ENCODE results near the gene ST3GAL5. TPM values are rescaled to one million over a fixed set of nuclear protein-coding genes. Genes with fewer than 3 reads are reported as not detected.

The ST3GAL5 gene
- polyA plus RNA-seq, 1 experiment: 16.0 TPM

- Histone ChIP-seq H3K36me3 (ENCODE audit: control insufficient read depth, insufficient read depth, low read length) (no peaks in the 10 kb centered on the region), H3K27me3 (ENCODE audit: control insufficient read depth, insufficient read depth, low read length) (no peaks in the 10 kb centered on the region), H3K4me3 (ENCODE audit: low read depth, low read length) (no peak overlapping the region)
- DNase-seq (ENCODE audit: low read depth): peak; percentile 39
- TF ChIP-seq CTCF (IDR thresholded peaks at IDR 0.05; ENCODE audit: insufficient read depth, low read depth, low read length): no peak
- ChIA-PET POLR2A (no interaction called here), CTCF (interaction anchor here (1.0 to 1.5 kb wide), 4 partner anchors 15 to 163 kb away, joined by 3 to 5 read pairs (median 3); partner anchors contain the start of gene ST3GAL5)
Measured at GRCh38 chr2:85915606-85916303, 27.0 kb upstream of the ST3GAL5 start.

DNA sequence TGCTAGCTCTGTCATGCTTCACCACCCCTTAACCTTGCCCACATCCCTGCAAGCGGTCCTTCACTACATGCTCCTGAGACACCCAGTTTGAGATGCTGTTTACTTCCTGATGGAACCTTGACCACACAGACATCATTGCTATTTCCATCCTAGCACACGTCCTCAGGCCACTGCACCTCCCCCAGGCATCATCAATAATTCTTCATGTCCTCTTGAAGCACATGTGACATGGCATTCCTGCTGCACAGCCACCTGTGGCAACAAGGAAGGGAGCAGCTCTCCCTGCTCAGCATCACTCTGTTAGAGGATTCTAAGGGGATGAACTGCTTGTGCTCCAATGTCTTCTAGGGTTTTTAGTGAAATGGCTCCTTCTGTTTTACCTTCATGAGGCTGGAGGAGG lies 26.1 kb upstream of the ST3GAL5 start:
- no peak for DNase-seq (ENCODE audit: low read depth)
- POLR2A ChIA-PET: no interaction called here
- H3K27me3 ChIP-seq (ENCODE audit: control insufficient read depth, insufficient read depth, low read length): no peaks in the 10 kb centered on the region
- H3K36me3 ChIP-seq (ENCODE audit: control insufficient read depth, insufficient read depth, low read length): no peaks in the 10 kb centered on the region
- H3K4me3 ChIP-seq (ENCODE audit: low read depth, low read length): no peak overlapping the region
- TF ChIP-seq CTCF (IDR thresholded peaks at IDR 0.05; ENCODE audit: insufficient read depth, low read depth, low read length): no peak
- CTCF ChIA-PET: interaction anchor here (1.1 to 1.2 kb wide), 2 partner anchors 14 to 102 kb away, joined by 3 read pairs; no protein-coding TSS in a partner anchor

DNA sequence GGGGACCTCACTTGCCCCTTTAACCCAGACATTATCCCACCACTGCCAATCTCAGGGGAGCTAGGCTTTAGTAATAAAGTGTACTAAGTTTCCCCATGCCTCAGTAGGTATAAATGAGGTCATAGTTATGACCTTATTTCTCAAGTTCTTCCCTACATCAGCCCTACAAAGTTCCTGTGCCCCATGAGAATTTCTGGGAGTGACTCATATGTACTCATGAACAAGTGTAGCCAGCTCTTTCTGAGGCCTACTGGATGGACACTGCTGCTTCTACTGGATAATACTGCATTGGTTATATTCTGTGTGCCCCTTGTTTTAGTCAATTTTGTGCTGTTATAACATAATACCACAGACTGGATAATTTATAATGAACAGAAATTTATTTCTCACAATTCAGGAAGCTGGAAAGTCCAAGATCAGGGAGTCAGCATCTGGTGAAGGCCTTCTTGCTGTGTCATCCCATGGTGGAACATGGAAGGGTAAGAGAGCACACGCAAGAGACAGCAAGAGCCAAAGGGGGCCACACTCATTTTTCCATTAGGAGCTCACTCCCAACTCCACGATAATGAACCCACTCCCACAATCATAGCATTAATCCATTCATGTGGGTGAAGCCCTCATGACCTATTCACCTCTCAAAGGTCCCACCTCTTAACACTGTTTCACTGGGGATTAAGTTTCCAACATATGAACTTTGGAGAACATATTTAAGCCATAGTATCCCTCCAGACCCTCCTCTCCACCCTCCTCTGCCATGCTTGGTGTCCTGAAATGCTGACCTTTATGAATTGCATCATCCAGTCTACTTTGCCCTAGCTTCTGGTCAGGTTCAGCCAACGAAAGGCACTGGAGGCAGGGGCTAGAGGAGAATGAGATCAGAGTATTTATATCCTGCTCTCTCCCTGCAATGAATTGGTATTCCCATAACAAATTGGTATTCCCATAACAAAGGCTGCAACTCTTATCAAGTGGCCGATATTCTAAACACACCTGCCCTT lies 25.4 kb upstream of the ST3GAL5 start:
- POLR2A ChIA-PET: no interaction called here
- TF ChIP-seq CTCF (IDR thresholded peaks at IDR 0.05; ENCODE audit: insufficient read depth, low read depth, low read length): no peak
- Histone ChIP-seq H3K36me3 (ENCODE audit: control insufficient read depth, insufficient read depth, low read length) (no peaks in the 10 kb centered on the region), H3K27me3 (ENCODE audit: control insufficient read depth, insufficient read depth, low read length) (no peaks in the 10 kb centered on the region), H3K4me3 (ENCODE audit: low read depth, low read length) (no peak overlapping the region)
- CTCF ChIA-PET: interaction anchor here (1.2 kb wide), 1 partner anchor 103 kb away, joined by 3 read pairs; no protein-coding TSS in a partner anchor
- DNase-seq (ENCODE audit: low read depth): no peak

DNA sequence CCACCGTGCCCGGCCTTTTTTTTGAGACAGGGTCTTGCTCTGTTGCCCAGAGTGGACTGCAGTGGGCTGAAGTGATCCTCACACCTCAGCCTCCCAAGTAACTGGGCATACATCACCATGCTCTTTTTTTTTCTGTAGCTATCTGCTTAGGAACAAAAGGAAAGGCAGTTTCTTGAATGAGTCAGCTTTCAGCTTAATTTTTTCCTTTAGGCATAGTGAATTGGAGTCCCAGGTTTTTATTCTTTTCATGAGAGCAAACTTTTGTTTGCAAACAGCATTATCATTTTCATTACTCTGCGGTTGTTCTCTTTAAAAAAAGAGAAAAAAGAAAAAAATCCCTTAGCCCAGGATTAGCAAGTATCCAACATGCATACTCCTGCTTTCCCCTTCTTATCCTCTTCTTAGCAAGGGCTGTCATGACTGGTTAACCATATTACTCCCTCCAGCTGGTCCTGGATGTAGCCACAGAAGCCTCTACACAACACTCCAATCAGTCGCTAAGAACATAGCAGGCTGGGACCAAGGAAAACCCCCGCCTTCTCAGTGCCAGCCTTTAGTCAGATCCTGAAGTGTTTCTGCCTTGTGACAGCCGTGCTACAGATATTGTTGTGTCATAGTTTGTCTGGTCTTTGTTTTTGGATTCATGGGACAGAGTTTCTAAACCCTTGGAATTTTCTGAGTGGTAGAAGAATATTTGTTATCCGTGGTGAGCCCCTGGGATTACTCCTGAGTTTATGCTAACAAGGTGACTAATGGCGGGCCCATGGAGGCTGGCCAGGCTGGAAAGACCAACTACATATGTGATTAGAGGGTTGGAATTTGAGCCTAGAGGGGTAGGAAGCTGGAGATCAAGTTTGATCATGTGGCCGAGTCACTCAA lies 23.3 kb upstream of the ST3GAL5 start:
- POLR2A ChIA-PET: interaction anchor here (0.6 kb wide), 1 partner anchor 21 kb away, joined by 17 read pairs; no protein-coding TSS in a partner anchor
- Histone ChIP-seq H3K4me3 (ENCODE audit: low read depth, low read length) (no peak overlapping the region), H3K27me3 (ENCODE audit: control insufficient read depth, insufficient read depth, low read length) (no peaks in the 10 kb centered on the region), H3K36me3 (ENCODE audit: control insufficient read depth, insufficient read depth, low read length) (no peaks in the 10 kb centered on the region)
- CTCF ChIA-PET: interaction anchor here (0.5 to 1.5 kb wide), 6 partner anchors 24 to 168 kb away, joined by 3 to 4 read pairs (median 4); partner anchors contain the start of gene ST3GAL5
- no peak for TF ChIP-seq CTCF (IDR thresholded peaks at IDR 0.05; ENCODE audit: insufficient read depth, low read depth, low read length)
- peak; percentile 49 for DNase-seq (ENCODE audit: low read depth)

All from BJ (cell line).